Astrocyte of the spinal cord (primary cell): ENCODE data around the gene IL3RA.

ENCODE experiments used
- DNase-seq: peaks from one replicate; pipeline ENCODE4 v3.0.0; 2011; ENCODE audit warnings: low read depth, low spot score
- H3K4me3 ChIP-seq: 2 replicates; pipeline ENCODE4 v1.5.1; 2011; ENCODE audit warnings: low read depth, mild to moderate bottlenecking, low read length, moderate library complexity
- CTCF ChIP-seq: IDR thresholded peaks from 2 replicates; pipeline ENCODE4 v1.5.1; 2012; ENCODE audit warnings: low read depth, mild to moderate bottlenecking, low read length, inconsistent platforms
- in situ Hi-C: cut with HindIII; loops from 2 replicates; pipeline ENCODE4 v1.10.0; 2017; ENCODE audit warnings: low sequenced_read_pairs

IL3RA gene

GRCh38 chrX:1390621-1391369 lies 54.2 kb downstream of the IL3RA start:
- no peak for DNase-seq
- peak overlapping the region; percentile 99 for H3K4me3 ChIP-seq
- in situ Hi-C loops = no loop called here
- no peak for TF ChIP-seq CTCF

DNA sequence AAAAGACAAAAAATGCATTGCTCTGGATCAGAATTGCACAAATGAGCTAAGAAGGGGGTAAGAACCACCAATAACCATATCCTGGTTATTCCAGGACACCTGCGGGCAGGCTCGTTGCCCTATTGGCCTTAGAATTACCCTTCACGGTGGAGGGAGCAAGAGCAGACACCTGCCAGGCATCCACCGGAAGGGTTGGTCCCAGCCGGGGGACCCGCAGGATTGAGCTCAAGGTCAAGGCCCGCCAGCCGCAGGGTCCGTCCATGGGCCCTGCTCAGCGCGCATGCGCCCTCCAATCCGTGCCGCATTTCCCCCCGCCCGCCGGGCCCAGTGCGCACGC lies 54.8 kb downstream of the IL3RA start:
- no peak for TF ChIP-seq CTCF
- peak overlapping the region; percentile 99 for H3K4me3 ChIP-seq
- DNase-seq = no peak
- in situ Hi-C loops = no loop called here

DNA sequence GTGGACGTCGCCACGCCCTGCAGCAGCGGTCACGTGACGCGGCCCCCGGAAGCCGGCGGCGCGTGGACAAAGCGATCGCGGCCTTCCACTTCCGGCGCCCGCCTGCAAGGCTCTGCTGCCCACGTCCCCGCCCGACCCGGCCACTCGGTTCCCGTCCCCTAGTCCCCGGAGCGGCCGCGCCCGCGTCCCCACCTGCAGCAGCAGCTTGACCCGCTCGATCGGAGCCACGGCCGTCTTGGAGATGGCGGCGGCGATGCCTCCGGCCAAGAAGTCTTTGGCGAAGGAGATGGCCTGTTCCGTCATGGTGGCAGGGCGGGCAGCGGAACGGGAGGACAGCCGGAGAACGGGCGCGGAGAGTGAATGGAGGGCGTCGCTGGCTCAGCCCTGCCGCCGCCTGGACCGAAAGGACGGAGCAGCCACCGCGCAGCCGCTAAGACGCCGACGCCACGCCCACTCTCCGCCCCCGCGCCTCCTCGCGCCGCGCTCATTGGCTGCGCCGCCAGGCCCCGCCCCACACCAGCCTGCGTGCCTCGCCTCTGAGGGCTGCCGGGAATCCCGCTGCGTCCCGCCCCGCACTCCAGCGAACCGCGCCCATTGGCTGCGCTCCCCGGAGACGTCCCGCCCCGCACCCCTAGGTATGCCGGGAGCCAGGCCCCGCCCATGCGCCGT lies 55.3 kb downstream of the IL3RA start, which contains the start of gene SLC25A6:
Gene SLC25A6 (minus strand): TSS at position 407 of the 669 bp plus-strand sequence. CDS start 104 bp downstream, at position 303.
- in situ Hi-C loops = no loop called here

DNA sequence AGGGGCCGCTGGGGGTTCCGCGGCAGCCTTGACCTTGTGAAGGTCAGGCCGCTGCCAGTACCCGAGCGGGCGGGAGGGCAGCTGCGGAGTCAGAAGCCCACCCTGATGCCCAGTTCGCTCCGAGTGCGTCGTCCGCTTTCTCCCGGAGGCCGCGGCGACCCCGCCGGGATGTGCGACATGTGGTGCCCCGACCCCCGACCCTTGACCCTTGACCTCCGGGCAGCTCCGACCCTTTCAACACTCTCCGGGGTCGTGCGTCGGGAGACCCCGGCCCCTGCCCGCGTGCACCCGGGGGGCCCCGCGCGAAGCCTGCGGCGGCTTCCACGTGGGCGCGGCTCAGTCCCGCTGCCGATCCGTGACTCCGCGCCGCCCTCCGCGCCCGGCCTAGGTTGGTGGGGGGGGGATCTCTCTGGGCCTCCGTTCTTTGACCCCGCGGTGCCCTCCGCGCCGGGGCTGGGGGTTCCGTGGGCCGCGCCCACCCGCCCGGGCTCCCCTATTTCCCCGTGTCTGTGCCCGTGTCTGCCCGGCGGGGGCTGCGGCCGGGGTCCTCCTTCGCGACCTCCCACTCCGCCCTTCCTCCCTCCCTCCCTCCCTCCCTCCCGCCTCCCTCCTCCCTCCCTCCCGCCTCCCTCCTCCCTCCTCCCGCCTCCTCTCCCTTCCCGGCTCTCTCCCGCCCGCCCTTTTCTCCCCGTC lies 55.9 kb downstream of the IL3RA start:
- peak overlapping the region; percentile 66 for H3K4me3 ChIP-seq
- TF ChIP-seq CTCF = no peak
- peak; percentile 75 for DNase-seq
- in situ Hi-C loops = no loop called here

More for the DNA sequence above, 55.3 kb downstream of the IL3RA start, which contains the start of gene SLC25A6:
- TF ChIP-seq CTCF = no peak
- peak; percentile 98 for DNase-seq
- peak within 1 kb of the TSS; percentile 99 for H3K4me3 ChIP-seq

DNA sequence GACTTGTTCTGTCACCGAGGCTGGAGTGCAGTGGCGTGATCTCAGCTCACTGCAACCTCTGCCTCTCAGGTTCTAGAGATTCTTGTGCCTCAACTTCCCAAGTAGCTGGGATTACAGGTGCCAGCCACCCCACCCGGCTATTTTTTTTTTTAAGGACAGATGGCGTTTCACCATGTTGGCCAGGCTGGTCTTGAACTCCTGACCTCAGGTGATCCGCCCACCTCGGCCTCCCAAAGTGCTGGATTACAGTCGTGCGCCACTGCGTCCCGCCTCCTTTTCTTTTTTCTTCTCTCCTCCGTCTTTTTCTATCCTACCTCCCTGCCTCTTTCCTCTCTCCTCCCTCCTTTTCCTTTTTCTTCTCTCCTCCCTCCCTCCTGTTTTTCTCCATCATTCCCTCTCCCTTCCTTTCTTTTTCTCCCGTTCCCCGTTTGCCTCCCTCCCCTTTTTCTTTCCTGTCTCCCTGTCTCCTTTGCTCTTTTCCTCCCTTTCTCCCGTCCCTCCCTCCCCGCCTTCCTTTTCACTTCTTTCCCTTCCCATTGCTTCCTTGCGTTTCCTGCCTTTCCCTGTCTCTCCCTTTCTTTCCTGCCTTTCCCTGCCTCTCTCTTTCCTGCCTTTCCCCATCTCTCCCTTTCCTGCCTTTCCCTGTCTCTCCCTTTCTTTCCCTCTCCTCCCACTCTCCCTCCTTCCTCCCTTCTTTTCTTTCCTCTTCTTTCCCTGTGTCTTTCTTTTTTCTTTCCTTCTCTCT lies 57.5 kb downstream of the IL3RA start:
- no peak overlapping the region for H3K4me3 ChIP-seq
- no peak for DNase-seq
- TF ChIP-seq CTCF = no peak
- in situ Hi-C loops = no loop called here
